Activated T-helper 1 cell treated with Interleukin-2 at 50 U/mL for 16 hours (primary cell): Measurements from ENCODE around the gene CTDSPL.
"Not testable (repeated sequence)": the region's sequence is repeated elsewhere in the genome, so short reads cannot be mapped to it uniquely, and the experiment has no call there.

ENCODE experiments used
- DNase-seq: peaks from one replicate; pipeline ENCODE4 v3.0.0-alpha.2; 2020; ENCODE audit warnings: low read depth

Gene CTDSPL

DNA sequence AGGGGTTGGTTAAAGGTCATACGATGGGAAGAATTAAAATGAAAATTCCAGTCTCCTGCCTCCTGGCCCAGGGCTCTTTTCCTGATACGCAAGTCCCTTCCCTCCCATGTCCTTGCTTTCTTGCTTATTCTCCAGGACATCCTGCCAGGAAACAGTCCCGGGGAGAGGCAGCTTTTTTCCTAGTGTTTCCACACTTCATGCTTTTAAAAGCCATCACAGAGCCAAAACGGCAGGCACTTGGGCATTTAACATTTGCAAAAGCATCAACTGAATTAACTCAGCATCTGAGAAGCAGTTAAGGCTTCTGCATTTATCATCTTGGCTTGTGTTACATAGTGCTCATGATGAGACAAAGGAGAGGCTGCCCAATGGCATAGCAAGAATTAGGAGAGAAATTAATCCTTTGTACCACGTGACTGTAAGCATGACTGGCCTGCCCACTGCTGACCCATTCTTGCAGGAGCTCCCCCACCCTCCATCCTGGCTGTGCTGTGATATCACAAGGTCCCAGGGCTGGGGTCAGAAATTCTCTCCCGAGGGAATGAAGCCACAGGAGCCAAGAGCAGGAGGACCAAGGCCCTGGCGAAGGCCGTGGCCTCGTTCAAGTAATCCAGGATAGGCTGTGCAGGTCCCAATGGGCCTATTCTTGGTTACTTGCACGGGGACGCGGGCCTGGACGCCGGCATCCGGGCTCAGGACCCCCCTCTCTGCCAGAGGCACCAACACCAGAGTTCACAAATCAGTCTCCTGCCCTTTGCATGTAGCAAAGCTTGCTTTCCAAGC, 107.3 kb downstream of the CTDSPL start:
- no peak for DNase-seq

DNA sequence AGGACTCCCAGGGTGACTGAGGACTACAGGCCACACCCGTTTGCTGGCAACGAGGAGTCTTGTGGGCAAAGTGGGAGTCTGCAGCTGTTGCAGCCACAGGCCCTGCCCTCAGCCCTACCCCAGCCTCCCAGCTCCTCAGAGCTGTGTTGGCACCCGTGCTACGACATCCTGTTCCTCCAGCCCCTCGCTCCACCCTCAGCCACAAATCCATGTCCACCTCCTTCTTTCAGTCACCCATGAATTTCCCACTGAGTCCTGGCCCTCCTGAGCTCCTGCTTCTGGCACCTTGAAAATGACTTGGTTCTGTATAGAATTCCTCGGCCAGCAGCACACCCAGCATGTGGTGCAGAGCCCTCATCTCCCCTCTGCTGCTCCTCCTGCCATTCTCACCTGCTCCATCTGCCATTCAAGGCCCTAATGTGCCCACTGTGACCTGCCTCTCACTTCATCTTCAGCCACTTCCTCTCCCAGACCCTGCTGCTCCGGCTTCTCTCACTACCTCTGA, 108.0 kb downstream of the CTDSPL start:
- DNase-seq = no peak

GRCh38 chr3:37970802-37971201, 109.1 kb downstream of the CTDSPL start:
- no peak for DNase-seq

DNA sequence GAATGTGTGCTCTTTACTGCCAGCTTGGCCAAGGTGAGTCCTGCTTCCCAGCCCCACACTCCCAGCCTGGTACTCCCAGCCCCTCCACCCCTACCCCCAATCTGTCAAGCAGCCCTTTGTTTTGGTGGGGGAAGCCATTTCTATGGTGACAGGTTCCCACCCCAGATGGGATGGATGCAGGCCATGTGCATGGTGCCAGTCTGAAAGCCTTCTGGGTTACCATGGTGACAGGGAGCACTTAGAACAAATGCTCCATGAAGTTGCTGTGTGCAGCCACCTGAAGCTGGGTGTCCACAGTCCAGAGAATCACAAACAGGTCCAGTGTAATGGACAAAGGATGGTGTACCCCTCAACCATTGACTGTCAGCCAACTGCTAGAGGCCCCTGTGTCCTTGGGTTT, 109.8 kb downstream of the CTDSPL start:
- no peak for DNase-seq

- not testable (repeated sequence) for DNase-seq
These were observed 110.4 kb downstream of the CTDSPL start for GRCh38 chr3:37972056-37972455.

DNA sequence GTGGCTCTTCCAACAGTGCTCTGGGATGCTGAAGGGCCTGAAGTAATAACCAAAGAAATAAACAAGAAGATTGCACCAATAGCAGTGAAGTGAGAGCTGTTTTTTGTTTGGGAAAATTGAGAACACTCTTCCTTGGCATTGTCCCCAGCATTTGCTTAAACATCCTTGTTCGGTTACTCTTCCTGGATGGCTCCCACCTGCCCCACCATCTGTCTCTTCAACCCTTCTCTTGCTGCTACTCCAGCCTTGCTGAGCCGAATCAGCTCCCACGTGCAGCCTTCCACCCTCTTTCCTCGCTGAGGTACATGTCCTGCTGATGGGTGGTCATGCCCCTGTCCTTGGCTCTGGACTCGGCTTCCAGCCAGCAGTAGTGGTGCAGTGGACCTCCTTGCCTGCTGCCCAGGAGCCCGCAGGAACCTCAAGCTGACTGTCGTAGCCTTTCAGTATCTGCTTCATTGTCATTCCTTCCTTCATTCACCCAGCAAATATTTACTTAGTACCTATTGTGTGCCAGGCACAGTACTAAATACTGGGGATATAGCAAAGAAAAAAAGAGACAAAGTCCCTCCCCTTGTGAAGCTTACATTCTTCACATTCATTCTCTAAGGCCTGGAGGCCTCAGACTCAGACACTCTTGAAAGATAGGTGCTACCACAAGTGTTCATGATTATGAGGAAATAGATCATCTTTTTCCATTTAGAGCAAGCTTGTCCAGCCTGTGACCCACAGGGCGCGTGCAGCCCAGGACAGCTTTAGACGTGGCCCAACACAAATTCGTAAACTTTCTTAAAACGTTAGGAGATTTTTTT, 111.8 kb downstream of the CTDSPL start:
- DNase-seq = no peak

GRCh38 chr3:37974121-37975083, 112.7 kb downstream of the CTDSPL start:
- DNase-seq = peak; percentile 53

GRCh38 chr3:37979541-37980461, 118.1 kb downstream of the CTDSPL start:
- DNase-seq = no peak

GRCh38 chr3:37980462-37981347, 119.0 kb downstream of the CTDSPL start:
- DNase-seq = no peak

GRCh38 chr3:37981348-37981664, 119.6 kb downstream of the CTDSPL start:
- DNase-seq = no peak

DNA sequence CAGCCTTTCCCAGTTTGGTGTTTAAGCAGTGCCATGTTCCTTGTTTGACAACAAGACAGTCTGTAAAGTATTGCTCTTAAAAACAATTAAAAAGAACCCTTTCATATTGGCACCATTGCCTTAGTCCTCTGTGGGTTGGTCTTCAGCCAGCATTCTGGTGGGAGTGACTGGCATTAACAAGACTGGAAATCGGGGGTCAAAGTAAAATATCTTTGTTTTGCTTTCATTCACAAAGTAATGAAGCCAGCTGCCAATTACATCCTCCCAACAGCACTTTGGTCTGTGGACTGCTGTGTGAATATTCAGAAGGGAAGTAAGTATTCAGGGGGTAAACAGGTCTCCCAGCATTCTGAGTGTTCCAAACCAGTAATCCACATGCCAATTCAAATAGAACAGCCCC, 120.7 kb downstream of the CTDSPL start:
- no peak for DNase-seq

DNA sequence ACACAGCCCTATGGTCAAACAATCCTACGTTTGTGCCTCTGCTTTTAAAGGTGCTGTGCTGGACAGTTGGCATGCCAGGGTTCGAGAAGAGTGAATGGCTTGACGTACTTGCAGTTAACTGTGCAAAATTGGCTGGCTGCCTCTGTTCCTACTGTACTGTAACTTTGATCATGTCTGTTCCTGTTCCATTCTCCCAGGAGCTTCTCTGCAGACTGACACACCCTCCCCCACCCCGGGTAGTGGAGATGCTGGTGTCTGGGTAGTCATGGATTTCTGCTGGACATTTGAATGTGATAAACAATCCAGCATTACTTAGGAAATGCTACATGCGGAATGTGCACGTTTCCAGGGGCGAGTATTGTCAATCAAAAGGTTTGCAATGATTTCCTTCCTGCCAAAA, 122.4 kb downstream of the CTDSPL start:
- no peak for DNase-seq

DNA sequence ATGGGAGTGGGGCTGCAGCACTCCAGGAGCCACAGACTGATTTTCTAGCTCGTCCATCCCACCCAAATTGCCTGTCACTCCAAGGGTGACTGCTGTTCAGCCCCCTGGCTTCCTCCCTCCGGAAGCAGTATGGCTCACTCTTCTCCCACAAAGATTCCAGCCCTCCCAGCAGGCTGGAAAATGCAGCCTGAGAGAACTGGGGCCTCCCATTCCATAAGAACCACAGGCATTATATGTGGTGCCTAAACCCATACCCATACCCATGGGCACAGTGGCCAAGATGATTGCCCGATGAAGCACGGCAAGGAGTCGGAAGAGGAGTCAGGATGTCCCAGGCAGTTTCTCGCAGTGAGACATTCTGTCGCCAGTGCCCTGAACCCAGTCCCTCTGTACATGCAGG, 122.9 kb downstream of the CTDSPL start:
- no peak for DNase-seq

DNA sequence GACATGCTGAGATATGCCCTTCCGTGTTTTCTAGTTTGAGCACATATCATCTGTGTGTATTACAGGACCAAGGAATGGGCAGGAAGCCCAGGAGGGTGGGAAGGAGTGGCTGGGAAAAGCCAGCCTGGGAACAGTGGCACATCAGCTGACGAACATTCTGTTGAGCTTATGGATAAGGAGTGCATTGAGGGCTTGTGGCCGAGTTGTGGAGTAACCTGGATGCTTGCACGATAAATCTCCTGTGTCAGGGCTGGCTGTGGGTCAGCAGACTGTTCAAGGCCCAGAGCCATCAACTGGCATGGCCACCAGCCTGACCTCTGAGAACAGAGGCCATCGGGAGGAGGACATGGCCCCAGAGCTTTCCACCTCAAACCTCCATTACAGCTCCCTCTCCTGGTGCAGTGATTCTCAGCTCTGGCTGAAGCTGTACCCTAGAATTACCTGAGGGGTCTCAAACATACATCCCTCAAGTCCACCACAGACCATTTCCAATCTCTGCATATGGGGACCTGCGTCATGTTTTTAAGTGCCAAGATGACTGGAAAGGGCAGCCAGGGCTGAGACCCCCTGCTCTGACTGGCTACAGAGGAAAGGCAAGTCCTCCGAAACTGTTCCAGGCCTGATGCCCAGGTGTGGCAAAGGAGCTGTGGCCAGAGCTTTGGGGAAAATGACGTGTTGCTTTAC, 124.1 kb downstream of the CTDSPL start:
- DNase-seq = no peak

DNA sequence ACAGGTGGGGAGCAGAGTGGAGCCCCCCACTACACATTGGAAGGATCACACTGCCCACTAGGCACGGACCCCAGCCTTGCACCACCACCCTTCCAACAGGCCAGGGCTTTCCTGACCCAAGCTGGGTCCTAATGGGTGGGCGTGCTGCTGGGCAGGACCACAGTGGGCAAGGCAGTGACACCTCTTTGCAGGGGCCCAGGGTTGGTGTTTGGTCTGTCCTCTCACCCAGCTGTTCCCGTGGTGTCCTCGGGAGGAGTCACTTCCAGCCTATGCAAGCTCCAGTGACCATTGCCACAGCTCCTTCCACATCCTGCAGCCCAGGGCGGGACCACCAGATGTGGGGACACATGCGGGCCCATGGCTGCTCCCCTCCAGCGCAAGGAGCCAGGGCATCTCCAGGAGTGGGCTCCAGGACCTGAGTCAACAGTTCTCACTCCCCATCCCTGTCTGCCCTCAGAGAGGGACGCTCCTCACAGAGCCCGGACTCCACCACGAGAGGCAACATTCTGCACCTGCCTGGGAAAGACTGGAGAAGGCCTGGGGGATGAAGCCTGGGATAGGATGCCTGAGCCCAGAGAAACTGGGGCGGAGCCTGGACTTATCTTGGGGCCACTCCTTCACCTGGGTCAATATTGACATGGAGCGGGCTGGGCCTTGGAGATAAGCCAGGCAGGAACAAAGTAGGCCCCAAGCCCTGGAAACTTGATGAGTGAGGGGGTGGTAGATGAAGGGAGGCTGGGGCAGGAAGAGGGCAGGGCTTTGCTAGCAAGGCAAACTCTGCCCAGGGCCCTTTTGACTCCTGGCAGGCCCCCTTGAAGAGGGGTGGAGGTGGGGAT, 125.0 kb downstream of the CTDSPL start:
- no peak for DNase-seq

DNA sequence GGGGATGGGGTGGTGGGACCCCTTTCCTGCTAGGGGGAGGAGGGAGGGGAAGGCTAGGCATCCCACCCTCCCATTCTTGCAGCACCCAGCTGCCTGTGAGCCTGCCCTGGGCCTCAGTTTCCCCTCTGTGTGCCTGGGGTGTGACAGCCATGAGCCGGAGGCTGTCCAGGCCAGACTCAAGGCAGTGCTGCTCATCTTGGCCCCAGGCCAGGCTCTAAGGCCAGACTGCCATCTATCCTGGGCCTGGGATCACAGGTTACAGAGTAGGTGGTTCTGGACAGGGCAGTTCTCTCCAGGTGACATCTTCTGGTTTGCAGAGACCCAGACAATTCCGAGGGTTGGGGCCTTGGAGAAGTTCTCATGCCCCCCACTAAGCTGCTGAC, 125.6 kb downstream of the CTDSPL start:
- DNase-seq = no peak

GRCh38 chr3:37987751-37988179, 126.1 kb downstream of the CTDSPL start:
- no peak for DNase-seq

DNA sequence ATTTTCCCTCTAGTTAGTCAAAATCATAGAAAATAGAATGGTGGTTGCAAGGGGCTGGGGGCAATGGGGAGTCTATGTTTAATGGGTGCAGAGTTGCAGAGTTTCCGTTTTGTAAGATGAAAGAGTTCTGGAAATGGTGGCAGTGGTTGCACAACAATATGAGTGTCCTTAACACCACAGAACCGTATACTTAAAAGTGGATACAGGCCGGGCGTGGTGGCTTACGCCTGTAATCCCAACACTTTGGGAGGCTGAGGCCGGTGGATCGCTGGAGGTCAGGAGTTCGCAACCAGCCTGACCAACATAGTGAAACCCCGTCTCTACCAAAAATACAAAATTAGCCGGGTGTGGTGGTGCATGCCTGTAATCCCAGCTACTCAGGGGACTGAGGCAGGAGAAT, 126.7 kb downstream of the CTDSPL start:
- not testable (repeated sequence) for DNase-seq
